ENCODE results near the gene TRAT1.

- TF ChIP-seq POLR2AphosphoS5 (IDR thresholded peaks at IDR 0.05; ENCODE audit: low read depth, low read length): no peak
- TF ChIP-seq TAF1 (IDR thresholded peaks at IDR 0.05; ENCODE audit: borderline replicate concordance, low read depth, low read length): no peak
- no peak for TF ChIP-seq POLR2A (IDR thresholded peaks at IDR 0.05; ENCODE audit: low read depth, low read length)
These were observed 75.3 kb downstream of the TRAT1 start for GRCh38 chr3:108897883-108898282.

All from GM12892 (cell line).